Inflammatory macrophage treated with lipopolysaccharide for 4 hours (primary cell): ENCODE measurements around the gene SHH.
A peak's percentile ranks its signal among the peaks of the same experiment; 100 is the strongest.

Source experiments
- DNase-seq: peaks from one replicate; pipeline ENCODE4 v3.0.0-alpha.2; 2020

SHH gene

GRCh38 chr7:155790666-155791065, 21.6 kb downstream of the SHH start:
- no peak for DNase-seq

DNA sequence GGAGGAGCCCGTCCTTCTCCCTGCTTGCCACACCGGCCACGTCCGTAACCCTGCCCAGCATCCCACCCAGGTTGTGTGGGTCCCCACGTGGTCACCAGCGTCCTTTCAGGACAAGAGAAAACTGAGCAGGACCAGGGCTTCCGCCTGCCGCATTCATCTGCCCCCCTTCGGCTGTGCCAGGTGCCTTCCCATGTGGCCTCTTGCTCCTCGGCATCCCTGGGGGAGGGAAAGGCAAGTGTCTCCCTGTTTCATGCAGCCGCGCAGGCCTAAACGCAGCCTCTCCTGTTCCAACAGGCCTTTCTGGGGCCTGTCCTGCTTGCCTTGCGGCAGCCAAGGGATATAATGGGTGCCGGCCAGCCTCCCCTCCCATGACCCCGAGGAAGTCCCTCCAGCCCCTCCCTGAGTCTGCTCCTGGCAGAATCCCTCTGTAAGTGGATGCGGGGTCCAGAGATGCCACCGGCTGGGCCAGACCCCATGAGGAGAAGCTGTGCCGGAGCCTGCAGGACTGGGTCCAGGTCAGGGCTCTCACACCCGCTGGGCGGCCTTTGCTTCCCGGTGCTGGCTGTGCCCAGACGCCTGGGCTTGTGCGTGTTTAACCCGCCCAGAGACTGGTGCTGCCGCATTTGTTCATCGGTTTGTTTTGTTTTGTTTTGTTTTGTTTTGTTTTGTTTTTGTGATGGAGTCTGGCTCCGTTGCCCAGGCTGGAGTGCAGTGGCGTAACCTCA, 23.1 kb downstream of the SHH start:
- no peak for DNase-seq

- no peak for DNase-seq
Observed at GRCh38 chr7:155788616-155789000, 23.7 kb downstream of the SHH start.

DNA sequence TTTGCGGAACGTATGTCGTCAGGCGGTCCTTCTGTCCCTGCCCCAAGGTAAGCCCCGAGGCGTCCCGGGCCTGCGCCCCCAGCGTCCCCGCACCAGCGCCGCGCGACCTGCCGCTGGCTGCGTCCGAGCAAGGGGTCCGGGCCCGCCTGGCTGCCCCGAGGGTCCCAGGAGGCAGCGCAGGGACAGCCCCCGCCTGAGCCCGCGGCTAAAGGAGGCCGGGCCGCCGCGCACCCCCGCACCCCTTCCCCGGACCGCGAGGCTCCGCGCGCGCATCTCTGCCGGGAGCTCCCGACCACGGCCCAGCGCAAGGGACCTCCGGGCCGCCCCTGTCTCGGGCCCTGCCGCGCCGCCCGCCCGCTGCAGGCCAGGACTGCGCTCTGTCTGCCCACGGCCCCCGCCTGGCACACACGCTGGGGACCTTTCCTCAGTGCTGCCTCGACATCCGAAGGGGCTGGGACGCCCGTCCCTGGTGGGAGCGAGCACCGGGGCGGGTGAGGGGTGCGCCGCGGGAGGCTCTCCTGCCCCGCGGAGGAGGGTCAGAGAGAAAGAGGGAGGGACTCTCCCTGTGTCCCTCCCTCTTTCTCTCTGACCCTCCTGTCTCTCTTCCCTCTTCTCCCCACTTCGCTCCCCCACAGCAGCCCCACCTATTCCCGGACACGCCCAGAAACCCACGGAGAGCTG, 25.0 kb downstream of the SHH start:
- DNase-seq: no peak

- DNase-seq: no peak
Observed at GRCh38 chr7:155786491-155786890, 25.8 kb downstream of the SHH start.

DNA sequence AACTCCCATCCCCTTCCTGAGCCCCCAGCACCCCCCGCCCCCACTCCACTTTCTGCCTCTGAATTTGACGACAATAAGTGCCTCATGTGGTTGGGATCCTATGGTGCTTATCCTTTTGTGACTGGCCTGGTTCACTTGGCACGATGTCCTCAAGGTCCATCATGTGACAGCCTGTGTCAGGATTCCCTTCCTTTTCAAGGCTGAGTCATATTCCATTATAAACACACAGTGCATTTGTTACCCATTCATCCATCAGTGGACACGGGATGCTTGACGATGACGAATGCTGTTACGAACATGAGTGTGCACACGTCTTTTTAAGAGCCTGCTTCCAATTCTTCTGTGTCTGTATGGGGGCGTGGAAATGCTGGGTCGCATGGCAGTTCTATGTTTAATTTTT, 26.7 kb downstream of the SHH start:
- no peak for DNase-seq

GRCh38 chr7:155782466-155782865, 29.8 kb downstream of the SHH start:
- no peak for DNase-seq

GRCh38 chr7:155781433-155781832, 30.8 kb downstream of the SHH start:
- no peak for DNase-seq

DNA sequence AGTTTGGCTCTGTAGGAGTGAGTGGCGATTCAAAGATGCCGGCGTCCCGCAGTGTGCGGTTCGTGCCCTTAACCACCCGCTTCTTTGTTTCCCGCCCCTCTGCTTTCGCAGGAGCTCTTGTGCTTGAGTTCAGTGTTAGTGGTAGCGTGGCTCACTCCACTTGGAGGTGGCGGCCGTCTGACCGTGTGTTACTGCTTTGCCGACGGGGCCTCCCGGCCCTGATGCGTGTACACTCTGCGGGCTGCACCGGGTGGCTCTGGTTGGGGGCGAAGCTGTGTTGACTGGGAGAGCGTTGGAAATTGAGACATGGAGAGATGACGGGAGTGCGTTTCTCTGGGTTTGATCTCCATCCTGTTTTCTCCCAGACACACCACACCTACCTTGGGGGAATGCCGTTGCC, 31.4 kb downstream of the SHH start:
- DNase-seq: no peak

DNA sequence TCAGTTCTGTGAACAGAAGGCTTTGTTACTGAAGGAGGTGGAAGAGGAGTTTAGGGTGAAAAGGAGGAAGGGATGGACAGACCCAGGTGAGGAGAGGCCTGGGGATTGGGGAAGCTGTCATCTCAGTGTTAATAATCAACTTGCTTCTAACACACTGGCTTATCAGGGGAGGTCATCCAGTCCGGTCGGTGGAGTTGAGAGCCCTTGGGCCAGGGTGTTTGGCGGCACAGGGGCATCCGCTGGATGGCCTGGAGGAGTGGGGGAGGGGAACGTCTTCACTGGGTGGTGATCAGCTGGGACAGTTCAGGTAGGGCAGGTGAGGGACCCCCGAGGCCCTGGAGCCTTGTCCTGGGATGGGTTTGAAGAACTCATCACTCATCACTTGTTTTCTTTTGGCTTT, 33.9 kb downstream of the SHH start:
- DNase-seq: no peak

DNA sequence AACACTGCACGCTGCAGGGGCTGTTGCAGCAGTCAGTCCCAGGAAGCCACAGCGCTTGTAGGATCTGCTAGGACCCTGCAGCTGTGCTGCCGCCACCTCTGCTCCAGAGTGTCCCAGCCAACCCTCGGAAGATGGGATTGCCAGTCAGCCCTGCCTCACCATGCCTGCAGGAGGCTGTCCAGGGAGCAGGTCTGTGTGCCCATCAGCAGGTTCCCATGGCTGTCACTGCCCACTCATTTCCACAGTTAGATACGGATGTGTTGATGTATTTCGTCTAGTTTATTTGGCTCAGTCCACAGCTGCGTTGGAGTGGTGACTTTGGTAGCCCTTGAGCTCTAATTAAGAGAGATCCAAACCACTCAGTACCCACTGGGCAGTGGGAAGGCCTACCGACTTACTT, 35.7 kb downstream of the SHH start:
- DNase-seq: no peak

DNA sequence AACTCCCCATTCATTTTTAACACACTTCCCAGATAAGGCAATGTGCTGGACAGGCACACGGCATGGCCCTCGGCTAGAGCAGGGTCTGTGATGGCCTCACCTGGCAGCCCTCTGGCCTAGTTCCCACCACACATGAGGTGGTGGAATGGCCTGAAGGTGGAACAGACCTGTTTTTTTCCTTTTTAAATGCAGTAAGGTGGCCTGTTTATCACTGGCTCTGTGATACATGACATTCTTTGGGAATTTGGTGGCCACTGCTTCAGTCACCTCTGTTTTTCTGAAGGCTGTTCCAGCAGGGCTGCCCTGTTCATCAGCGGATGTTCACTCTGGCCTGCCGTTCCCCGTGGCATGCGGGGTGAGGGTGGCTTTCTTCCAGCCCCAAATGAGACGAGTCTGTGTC, 36.6 kb downstream of the SHH start:
- no peak for DNase-seq

DNA sequence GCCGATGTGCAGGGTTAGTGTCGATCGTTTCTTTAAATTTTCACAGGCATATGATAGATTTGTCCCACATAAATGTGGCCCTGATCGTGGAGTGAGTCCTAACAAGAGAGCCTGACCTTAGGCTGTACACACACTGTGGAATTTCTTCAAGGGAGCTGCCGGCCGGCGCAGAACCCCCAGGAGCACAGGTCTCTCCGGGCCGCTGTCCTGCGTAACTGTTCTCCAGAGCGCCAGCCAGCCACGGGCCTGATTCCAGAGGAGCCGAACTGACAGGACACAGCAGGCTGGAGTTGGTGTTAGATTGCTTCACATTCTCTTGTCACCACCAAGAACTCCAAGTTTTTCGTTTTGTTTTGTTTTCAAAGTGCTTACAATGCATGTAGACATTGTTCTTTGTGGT, 37.3 kb downstream of the SHH start:
- DNase-seq: no peak

- no peak for DNase-seq
Observed at GRCh38 chr7:155773531-155773930, 38.7 kb downstream of the SHH start.

DNA sequence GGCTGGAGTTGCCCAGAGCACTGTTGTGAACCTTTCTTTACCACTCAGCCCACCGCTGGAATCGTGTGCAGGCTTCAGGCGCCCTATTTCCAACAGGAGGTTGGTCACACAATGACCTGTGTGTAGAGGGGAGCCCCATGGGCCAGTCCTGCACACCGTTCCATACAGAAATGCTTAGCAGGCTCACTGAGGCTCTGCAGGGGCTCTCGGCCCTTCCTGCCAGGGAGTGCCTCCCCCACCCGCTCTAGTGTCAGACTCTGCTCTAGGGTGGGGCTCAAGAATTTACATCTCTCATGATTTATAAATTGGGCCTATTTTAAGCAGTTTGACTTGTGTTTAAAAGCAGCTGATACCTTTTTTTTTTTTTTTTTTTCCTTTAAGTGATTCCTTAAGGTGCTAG, 42.0 kb downstream of the SHH start:
- no peak for DNase-seq

- no peak for DNase-seq
Observed at GRCh38 chr7:155769701-155770100, 42.6 kb downstream of the SHH start.

GRCh38 chr7:155766966-155767916, 45.0 kb downstream of the SHH start:
- no peak for DNase-seq

- no peak for DNase-seq
Observed at GRCh38 chr7:155766386-155766785, 45.9 kb downstream of the SHH start.

GRCh38 chr7:155765458-155765857, 46.8 kb downstream of the SHH start:
- no peak for DNase-seq

DNA sequence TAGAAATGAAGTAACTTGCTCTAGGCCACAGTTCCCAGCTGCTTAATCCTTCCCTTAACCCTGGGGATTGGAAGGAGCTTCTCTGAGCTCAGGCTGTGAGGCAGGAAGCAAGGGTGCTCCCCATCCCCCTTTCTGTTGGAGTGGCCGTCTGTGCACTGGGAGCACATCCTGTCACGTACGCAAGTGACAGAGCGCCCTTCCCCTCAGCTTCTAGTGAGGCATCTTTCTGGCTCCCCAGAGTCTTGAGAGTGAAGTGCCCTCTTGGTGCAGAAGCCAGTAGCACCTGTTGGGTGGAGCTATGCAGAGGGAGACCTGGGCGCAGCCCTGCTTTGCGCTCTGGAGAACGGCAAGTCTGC, 47.8 kb downstream of the SHH start:
- no peak for DNase-seq

DNA sequence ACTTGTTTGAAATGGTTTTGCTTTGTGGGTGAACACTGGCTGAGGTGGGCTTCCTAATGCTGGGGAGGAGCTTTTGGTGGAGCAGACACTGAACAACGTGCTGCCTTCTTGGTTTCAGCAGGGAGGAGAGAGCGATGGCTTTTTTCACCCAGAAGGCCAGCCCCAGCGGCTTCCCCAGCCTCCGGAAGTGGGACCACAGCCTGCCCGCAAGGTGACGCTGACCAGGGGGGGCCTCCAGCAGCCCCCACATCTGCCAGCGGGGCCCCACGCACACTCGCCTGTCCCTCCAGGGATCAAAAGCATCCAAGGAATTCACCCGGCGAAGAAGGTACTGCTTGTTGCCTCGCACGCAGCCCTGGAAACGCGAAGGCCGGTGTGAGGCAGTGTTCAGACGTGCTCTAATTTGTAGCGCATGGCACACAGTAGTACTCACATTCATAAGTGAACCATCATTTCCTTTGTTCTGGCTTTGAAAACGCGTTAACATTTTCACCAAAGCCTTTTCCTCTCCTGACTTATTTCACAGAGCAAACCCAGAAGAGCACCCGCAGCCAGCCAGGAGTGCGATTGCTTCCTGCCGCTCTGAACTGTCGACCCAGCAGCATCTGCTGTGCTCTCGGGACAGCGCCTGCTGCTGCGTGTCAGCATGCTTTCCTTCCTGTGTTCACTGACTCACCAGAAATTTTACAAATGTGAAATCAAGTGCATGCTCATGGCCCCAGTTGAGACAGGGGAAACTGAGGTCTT, 48.4 kb downstream of the SHH start:
- peak; percentile 69 for DNase-seq

DNA sequence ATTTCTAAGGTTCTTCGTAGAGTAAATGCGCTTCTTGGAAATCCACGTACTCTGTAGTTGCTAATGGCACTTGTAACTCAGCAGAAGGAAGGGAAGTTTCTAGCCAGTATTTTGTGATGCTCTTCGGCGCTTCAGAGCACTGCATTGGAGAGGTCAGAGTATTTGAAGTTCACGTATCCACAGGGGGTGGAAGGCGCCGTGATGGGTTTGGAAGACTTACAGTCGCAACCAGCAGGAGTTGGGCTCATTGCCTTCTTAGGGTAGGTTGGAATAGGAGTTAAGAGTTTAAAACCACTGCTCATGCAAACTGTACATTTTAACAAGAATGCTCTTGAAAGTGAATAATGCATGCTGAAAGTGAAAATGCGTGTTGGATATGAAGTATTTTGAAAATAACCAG, 49.1 kb downstream of the SHH start:
- no peak for DNase-seq

- no peak for DNase-seq
Observed at GRCh38 chr7:155762655-155763054, 49.6 kb downstream of the SHH start.
